ELF-1 (cell line): Measurements from ENCODE around the gene MRPS18A.

Experiments
- DNase-seq: peaks from one replicate; pipeline ENCODE4 v3.0.0-alpha.2; 2016; ENCODE audit warnings: low read depth, low spot score

Gene MRPS18A

DNA sequence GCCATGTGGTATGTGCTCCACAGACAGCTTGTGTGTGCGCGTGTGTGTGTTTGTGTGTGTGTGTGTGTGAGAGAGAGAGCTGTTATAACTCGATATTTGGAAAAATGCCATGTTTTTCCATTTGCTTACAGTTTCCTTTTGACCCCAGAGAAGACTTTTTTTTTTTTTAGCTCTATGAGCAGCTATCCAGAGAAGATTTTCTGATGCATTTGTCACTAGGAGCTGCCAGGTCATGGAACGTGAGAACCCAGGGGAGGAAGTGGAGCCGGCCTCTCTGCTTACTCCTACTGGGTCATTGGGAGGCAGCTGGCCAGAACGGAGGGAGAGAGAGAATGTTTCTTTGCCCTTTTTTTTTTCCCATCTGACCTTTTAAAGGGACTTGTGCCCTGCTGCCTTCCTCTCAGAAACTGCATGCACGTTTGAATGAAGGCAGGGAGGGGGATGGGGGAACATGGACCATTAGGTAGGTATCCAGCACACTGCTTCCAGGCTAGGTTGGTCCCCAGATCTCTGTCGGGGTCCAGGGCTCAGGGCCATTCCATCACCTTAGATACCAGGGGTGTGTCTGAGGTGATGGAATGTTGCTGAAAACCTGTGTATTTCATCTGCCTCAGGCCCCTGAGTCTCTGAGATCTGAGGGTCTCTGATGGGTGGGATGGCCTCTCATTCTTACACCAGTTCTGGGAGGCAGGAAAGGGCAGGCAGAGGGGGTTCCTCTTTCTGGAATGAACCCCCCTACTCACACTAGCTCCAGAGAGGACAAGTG is 11.2 kb upstream of the MRPS18A start:
- DNase-seq = no peak

DNA sequence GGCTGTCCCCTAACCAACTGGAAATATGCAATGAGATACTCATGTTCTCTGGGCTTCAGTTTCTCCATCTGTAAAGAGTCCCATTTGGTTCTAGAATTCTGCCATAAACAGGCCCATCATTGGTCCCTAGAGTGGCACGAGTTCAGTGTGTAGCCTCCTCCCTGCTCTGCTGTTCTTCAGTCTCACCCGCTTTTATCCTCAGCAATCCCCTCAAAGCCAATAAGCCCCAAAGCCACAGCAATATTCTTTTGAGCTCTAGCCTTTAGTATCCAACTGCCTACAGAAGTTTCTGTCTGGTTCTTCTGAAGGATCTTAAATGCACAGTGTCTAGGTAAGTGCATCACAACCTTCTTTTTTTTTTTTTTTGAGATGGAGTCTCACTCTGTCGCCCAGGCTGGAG is 9.8 kb upstream of the MRPS18A start:
- DNase-seq = no peak

DNA sequence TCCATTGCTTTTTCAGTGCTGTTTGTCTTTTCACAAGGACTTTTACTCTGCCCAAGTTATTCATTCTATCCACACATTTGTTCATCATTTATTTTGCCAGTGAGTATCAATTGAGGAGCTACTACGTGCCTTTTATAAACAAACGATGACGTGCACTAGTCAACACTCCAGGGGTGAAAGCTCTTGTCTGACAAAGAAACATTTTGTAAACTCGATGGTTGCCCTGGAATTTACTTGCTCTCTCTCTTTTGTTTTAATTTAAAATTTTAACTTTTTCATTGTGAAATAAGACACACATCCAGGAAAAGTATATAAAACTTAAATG is 8.3 kb upstream of the MRPS18A start:
- DNase-seq = no peak

DNA sequence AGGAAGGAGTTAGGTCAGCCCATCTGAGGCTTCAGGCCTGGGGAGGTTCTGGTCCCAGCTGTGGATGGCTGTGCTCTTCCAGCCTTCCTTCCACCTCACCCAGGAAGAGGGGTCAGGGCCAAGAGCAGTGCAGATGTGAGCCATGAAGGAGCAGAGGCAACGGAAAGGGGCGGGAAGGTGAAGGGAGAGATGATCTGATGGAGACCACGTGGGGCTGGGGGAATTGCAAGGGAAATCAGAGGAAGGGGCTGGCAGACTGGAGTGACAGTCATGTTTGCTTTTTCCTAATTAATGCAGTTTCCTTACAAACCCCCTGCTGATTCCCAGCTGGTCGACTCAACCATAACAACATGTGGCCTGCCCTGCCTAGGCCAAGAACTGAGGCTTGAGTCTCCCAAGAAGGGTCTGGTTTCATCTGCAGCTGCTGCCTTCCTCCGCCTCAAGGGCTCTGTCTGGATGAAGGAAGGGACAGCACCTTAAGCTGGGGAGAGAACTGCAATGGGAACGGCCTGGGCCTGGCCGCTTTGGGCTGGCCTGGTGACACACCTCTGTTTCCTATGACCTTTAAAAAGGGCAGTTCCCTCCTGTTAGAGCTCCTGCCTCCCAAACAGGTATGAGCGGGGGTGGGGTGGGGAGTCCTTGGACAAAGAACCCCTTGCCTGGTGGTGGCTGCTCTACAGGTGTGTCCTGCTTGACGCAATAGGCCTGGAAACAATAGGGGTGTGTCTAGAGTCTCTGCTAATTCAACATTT is 7.8 kb upstream of the MRPS18A start:
- peak; percentile 83 for DNase-seq

DNA sequence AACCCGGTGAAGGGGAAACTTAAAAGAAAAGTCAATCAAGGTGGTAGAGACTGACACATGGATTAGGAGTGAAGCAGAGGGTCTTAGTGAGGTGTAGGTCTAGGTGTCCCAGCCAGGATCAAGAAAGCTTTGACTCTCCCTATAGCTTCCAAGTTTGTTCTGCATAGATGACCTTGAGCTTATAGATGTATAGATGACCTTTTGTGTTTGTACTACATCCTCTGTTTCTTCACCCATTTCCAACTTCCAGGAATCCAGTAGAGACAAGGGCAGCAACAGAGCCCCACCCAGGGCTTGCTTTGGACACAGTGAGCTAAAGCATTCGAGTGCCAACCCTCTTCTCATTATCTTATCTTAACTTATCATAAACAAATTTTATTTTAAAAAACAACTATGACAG is 1.8 kb upstream of the MRPS18A start:
- no peak for DNase-seq

DNA sequence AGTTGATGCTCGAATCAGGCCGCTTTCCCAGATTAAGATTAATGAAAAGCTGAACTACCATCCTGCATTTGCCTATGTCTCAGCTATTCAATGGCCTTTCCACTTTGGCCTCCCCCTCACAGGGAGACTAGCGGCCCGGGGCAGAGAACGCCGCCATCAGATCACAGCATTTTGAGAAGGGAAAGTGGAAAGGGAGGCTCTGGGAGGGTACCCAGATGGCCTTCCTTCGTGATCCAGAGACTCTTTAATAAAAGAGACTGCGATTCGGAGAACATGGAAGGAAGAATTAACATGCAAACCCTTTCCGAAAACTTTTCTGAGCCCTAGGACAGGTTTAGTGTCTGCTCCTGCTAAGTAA is 533 bp downstream of the MRPS18A start:
- no peak for DNase-seq

DNA sequence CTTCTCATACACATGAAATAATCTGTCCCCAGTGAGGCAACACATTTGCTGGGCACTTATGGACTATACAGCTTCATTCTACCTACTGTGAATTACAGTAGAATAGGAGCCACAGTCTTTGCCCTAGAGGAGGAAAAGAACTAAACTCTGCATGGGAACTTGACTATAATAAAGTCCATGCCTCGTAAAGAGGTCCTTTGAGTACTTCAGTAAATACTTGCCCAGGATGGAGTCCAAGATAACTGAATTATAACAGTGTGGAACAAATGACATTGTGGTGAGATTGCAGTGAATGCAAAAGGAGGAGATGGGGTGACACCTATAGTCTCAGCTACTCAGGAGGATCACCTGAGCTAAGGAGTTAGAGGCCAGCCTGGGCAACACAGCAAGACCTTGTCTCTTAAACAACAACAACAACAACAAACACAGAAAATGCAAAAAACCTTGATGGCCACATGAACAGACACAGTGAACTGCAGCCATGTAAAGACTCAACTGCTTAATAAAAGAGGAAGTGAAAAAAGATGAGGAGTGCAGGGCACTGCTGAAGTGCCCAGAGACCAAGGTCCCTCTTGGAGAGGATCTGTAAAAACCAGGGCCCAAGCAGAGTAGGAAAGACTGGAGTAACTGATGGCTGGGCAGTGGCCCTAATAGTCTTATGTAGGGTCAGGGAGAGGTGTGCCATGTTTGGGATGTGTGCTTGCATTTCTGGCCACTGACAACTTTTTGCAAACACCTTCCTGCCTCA is 3.7 kb downstream of the MRPS18A start:
- DNase-seq = no peak

DNA sequence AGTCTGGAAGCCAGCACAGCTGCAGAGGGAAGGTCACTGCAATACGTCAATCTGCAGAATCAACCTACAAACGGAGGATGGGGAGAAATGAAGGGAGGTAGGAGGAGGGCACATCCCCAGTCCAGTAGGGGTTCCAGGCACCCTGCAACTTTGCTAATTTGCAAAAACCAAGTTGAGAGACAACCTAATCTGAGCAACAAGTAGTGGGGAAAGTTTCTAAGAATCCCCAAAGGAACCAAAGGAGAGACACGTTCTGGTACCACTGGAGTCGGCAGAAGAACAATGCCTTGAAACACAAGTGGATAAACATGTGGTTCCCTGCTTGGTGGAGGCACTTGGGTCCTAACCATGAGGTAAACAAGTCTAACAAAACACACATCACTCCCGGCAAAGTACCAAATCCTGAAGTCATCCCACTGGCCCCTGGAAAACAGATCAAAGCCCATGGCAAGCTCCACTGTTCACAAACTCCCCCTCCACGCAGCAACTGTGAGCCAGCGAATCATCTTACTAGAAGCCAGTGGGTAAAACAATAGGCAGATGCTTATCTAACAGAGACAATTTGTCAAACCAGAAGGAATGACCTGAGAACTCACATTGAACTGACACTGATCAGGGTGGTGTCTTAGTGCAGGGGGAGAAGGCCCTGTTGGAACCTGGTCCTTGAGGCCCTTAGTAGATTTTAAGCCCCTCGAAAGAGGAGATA is 4.7 kb downstream of the MRPS18A start:
- no peak for DNase-seq

DNA sequence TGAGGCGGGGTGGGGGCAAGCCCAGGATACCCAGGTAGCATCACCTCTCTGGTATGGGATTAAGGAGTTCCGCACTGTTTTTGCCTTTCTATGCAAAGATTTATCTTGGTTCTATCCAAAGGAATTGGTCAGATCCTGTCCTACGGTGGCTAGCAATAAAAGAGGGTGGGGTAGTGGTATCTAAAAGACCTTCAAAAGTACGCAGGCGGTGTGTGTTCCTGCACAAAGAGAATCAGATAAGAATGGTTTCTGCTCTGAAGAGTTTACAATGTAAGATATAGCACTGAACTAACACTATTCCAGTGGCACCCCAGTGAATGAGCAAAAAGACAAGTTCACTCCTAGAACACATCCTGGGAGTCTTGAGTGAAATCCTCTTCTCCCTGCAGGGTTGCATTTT is 6.3 kb downstream of the MRPS18A start:
- no peak for DNase-seq

DNA sequence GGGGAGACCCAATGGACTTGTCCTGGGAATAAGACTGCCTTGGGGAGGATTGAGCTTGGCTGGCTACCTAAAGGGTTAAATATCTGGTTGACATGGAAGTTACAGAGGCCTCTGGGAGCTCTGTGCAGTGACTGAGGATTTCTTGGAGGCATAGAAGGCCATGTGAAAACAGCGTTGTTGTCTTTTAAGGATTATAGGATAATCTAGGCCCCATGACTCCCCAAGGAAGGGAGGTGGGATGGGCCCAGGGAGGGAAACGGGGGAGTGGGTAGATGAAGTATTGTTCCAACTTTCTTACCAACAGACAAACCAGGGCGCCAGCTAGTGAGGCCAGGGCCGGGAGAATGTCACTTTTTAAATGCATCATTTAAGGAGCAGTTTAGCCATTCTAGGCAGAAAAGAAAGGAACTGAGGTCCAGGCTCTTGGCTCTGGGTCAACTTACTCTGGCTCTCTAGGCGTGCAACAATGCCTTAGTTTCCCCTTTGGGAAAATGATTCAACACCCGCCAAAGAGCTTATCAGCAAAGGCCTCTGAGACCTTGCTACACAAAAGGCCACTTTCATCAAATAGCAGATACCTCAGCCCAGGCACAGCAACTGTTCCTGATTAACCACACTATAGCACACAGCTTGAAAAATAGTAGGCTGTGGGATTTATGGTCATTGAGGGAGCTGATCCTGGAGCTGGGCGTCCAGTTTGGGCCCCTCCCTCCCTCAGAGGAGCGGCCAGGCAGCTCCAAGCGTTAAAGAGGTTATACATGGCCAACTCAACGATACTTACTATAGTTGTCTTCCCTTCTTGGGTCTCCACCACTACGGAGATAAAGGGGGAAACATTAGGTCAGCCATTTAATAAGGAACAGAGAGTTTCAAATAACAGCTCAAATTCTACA is 7.0 kb downstream of the MRPS18A start:
- no peak for DNase-seq

DNA sequence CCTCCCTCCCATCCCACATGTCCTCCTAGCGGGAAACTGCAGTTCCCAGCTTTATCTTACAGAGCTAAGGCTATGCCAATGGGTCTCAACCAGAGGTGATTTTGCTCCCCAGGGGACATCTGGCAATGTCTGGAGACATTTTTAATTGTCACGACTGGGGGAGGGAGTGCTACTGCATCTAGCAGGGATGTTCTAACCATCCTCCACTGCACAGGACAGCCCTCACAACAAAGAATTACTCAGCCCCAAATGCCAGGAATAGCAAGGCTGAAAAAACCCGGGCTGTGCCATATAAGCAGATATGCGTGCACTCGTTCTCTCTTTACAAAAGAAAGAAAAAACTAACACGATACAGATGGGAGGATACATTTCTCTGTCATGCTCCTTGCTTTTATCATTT is 8.5 kb downstream of the MRPS18A start:
- DNase-seq = no peak

DNA sequence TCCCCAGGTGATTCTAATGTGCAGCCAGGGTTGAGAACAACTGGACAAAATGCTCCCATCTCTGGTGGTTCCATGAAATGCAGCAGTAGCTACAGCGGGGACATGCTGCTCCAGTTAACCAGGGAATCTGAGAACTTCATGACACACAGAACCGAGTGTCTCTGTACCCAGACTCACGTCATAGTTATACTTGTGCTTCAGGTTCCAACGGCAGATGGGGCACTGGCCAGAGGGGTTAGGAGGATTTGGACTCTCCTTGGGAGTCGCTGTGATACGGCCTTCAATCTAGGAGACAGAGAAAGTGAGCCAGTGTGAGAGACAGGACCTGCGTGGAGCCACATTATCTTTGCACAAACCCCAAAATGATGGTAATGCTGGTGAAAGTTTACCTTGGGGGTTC is 9.2 kb downstream of the MRPS18A start:
- no peak for DNase-seq

DNA sequence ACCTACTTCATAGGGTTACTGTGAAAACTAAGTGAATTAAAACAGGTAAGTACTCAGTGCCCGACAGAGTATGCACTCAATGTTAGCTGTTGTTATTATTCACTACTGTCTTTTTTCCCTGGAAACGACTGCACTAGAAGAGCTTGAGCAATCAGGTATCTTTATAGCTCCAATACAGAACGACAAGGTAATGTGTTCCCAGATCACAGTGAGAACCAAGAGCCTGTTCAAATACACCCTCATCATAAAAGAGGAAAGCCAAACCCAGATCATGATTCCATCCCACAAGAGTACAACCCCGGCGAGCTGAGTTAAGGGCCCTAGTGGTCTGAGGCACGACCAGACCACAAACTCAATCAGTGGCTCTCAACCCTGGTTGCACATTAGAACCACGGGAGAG is 9.8 kb downstream of the MRPS18A start:
- no peak for DNase-seq

DNA sequence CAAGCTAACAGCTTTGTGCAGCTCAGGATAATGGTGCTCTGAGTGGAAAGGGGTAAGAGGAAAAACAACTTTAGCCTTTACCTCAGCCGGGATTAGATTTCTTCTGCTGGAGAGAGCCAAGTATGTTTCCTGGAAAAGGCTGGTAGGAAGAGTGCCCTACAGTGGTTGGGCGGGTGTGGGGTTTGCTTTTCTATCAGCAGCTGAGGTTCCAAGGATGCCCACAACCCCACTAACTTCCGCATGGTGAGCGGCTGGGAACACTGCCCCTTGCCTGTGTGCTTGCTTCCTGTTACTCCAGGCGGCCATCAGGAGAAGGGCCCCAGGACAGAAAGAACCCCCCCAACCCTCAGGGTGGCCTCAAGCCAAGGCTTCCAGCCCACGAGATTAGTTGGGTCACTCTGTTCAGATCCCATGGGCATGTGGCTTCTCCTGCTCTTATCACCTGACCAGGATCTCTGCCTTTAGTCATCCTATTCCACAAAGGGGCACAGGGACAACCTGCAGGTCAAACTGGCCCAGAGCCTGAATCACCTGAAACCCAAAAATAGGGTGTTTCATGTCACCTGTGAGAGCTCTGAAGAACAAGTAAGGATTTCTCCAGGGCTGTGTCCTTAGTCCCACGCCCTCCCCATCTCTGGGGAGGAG is 10.5 kb downstream of the MRPS18A start:
- DNase-seq = no peak

DNA sequence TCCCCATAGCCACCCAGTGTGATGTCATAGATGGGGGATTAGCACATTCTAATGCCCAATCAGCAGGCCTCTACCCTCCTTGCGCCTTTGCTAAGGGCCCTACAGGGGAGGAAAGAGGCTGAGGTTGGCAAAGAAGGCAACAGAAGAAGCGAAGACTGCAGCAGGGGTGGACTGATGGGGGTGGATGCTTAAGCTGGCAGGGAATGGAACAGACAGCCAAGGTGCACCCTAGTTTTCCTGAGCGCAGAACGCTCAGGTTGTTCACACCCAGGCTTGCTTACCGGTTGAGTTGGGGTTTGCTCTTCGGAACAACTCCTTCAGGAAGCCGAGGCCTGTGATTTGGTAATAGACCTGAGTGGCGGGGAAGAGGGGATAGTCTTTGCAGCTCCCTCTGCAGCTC is 12.7 kb downstream of the MRPS18A start:
- no peak for DNase-seq

DNA sequence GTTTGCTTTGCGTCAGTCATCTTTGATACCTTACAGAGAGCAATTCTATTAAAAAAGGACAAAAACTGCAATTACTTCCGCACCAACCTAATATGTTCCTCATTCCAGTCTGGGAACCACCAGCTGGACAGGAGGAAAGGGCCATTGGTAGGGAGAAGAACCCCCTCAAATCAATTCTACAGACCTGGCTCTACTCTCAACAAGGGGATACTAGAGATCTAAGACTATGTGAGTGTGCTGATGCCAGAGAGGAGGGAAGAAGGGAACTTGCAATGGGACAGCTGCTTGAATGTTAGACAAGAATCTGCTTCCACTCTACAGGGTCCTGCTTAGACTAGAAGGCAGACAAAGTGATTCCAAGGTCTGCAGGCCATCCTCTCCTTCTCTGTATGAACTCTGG is 13.3 kb downstream of the MRPS18A start:
- no peak for DNase-seq

DNA sequence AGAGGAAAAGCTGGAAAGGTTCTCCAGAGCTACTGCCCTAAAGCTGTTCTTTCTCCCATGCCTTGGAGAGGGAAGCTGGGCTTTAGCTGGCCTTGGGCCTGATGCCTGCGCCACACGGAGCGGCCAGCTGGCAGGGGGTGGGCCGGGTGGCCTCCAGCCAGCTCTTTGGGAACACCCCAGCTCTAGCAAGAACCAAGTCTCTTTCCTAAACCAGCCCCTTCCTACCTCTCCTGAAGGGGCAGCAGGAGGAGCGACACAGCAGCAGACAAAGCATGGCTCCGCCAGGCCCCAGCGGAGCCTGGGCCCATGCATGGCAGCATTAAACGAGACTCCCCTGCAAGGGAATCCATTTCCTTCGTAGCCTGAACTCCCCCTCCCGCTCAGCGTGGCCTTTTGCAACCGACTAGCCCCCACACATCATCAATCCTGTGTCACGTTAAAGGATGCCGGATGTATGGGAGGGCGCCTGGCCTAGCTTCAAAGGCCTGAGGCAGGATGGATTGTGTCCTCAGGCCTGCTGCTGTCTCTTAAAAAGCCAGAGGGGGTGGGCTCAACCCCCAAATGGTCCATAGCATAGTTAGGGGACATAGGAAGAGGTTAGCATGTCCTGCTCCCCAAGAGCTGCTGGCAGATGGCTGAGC is 14.0 kb downstream of the MRPS18A start:
- DNase-seq = no peak

DNA sequence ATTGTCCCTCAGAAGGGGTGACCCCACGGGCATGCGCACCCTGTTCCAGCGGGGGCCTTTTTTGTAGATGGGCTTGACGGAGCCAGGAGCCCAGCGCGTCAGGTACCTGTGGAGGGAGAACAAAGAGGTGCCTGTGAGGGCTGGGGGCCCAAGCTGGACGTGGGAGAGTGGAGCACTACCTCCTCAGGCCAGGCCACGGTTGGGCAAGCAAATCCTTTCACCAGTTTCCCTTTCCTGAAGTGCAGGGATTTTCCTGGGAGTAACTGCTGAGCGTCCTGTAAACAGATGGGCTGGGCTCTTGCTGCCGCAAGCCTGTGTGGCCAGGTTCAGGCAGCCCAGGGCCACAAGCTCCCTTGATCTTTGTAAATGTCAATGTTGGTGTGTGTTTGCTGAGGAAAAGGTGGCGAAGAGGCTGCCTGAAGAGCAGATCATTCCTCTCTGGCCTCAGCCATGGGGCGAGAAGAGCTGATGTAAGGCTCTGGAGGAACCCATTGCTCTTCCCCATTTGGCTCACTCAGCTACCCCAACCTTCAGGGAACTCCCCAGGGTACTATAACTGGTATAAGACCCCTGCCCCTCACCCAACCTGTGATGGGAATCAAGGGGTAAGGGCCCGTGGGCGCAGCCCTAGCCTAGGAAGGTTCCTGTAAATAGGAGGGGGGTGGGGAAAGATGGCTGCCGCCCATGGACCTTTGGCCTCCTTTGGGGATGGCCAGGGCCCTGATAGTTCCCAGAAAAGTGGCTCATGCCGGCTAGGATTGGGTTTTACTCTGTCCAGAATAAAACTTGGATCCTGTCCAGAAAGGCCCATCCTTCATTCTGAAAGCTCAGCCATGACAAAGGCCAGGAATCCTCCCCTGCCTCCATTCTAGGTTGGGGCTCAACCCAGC is 15.5 kb downstream of the MRPS18A start:
- DNase-seq = no peak
